HL-60 (cell line): Measurements from ENCODE around the gene EEF1B2.
"Not testable (repeated sequence)": the region's sequence is repeated elsewhere in the genome, so short reads cannot be mapped to it uniquely, and the experiment has no call there.

ENCODE experiments used
- DNase-seq, 2 experiments: peaks; one replicate each; pipeline ENCODE4 v3.0.0-alpha.2; 2010 to 2020; ENCODE audit warnings: low read depth in 1 of 2, low spot score in 1 of 2
- H3K27ac ChIP-seq: fragments of 250-450 bp; sonication (Bioruptor Pico); replicated peaks from 2 replicates; pipeline ENCODE4 v1.5.1; 2020; ENCODE audit warnings: mild to moderate bottlenecking, moderate library complexity
- H3K27me3 ChIP-seq: fragments of 250-450 bp; sonication (Bioruptor Pico); 2 replicates; pipeline ENCODE4 v1.5.1; 2021; ENCODE audit warnings: mild to moderate bottlenecking, moderate library complexity; ENCODE audit not compliant: insufficient read depth, poor library complexity, severe bottlenecking
- H3K4me3 ChIP-seq: replicated peaks from 2 replicates; pipeline ENCODE4 v1.5.1; 2011; ENCODE audit warnings: mild to moderate bottlenecking, control low read depth, low read length; ENCODE audit not compliant: insufficient read depth
- GABPA ChIP-seq: IDR thresholded peaks from 2 replicates; pipeline ENCODE4 v1.6.1; 2012; ENCODE audit warnings: low read depth
- POLR2AphosphoS5 ChIP-seq: IDR thresholded peaks from 2 replicates; pipeline ENCODE4 v1.6.1; 2012; ENCODE audit warnings: low read depth
- SPI1 ChIP-seq: IDR thresholded peaks from 2 replicates; pipeline ENCODE4 v1.6.1; 2012; ENCODE audit warnings: low read depth, mild to moderate bottlenecking, borderline replicate concordance
- TF ChIP-seq, protein P1 (sequence below): IDR thresholded peaks from 2 replicates; pipeline ENCODE4 v1.6.1; 2012; ENCODE audit warnings: low read depth; ENCODE audit not compliant: insufficient replicate concordance
- TF ChIP-seq, protein P2 (sequence below): IDR thresholded peaks from one replicate; pipeline ENCODE4 v1.5.1; 2011; ENCODE audit warnings: low read length, control low read depth, inconsistent platforms; ENCODE audit not compliant: insufficient read depth

EEF1B2 gene

DNA sequence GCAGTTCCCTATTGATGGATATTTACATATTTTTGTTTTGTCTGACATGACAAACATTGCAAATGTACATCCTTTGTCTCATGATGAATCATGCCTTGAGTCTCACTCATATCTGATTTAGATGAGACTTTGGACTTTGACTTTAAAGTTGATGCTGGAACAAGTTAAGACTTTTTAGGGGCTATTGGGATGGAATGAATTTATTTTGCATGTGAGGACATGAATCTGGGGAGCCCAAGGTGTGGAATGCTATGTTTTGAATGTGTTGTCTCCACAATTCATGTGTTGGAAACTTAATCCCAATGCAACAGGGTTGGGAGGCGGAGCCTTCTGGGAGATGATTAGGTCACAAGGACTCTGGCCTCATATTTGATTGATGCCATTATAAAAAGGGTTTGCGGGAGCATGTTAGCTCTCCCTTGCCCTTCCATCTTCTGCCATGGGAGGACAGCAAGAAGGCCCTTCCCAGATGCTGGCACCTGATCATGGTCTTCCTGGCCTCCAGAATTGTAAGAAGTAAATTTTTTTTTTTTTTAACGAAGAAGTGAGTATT, 44.6 kb upstream of the EEF1B2 start:
- no peak overlapping the region for H3K27ac ChIP-seq
- TF ChIP-seq SPI1 (no peak), POLR2AphosphoS5 (no peak), GABPA (no peak)
- TF ChIP-seq, protein P1, sequence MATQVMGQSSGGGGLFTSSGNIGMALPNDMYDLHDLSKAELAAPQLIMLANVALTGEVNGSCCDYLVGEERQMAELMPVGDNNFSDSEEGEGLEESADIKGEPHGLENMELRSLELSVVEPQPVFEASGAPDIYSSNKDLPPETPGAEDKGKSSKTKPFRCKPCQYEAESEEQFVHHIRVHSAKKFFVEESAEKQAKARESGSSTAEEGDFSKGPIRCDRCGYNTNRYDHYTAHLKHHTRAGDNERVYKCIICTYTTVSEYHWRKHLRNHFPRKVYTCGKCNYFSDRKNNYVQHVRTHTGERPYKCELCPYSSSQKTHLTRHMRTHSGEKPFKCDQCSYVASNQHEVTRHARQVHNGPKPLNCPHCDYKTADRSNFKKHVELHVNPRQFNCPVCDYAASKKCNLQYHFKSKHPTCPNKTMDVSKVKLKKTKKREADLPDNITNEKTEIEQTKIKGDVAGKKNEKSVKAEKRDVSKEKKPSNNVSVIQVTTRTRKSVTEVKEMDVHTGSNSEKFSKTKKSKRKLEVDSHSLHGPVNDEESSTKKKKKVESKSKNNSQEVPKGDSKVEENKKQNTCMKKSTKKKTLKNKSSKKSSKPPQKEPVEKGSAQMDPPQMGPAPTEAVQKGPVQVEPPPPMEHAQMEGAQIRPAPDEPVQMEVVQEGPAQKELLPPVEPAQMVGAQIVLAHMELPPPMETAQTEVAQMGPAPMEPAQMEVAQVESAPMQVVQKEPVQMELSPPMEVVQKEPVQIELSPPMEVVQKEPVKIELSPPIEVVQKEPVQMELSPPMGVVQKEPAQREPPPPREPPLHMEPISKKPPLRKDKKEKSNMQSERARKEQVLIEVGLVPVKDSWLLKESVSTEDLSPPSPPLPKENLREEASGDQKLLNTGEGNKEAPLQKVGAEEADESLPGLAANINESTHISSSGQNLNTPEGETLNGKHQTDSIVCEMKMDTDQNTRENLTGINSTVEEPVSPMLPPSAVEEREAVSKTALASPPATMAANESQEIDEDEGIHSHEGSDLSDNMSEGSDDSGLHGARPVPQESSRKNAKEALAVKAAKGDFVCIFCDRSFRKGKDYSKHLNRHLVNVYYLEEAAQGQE, result no peak
- TF ChIP-seq, protein P2, sequence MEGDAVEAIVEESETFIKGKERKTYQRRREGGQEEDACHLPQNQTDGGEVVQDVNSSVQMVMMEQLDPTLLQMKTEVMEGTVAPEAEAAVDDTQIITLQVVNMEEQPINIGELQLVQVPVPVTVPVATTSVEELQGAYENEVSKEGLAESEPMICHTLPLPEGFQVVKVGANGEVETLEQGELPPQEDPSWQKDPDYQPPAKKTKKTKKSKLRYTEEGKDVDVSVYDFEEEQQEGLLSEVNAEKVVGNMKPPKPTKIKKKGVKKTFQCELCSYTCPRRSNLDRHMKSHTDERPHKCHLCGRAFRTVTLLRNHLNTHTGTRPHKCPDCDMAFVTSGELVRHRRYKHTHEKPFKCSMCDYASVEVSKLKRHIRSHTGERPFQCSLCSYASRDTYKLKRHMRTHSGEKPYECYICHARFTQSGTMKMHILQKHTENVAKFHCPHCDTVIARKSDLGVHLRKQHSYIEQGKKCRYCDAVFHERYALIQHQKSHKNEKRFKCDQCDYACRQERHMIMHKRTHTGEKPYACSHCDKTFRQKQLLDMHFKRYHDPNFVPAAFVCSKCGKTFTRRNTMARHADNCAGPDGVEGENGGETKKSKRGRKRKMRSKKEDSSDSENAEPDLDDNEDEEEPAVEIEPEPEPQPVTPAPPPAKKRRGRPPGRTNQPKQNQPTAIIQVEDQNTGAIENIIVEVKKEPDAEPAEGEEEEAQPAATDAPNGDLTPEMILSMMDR, result no peak

DNA sequence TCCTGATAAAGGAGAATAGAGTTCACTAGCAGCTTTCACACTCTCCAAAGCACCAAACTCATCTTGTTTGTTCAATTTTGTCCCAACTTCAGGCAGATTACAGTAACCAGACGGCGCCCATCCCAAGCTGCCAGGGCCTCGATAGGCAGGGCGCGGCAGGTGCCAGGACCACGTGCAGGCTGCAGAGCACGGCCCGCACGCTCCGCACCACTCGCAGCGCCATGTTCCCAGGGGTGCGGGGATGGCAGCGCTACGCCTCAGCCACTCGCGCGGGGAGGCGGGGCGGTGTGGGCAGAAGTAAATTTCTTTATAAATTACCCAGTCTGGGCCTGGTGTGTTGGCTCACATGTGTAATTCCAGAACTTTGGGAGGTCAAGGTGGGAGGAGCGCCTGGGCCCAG, 43.4 kb upstream of the EEF1B2 start:
- Histone ChIP-seq H3K27ac (no peak overlapping the region), H3K27me3 (no peaks in the 10 kb centered on the region), H3K4me3 (no peak overlapping the region)
- no peak for DNase-seq
- TF ChIP-seq, protein P1, result no peak
- TF ChIP-seq SPI1, result no peak
- TF ChIP-seq GABPA, result no peak
- no peak for TF ChIP-seq POLR2AphosphoS5
- TF ChIP-seq, protein P2, result no peak

More for the DNA sequence above, 44.6 kb upstream of the EEF1B2 start:
- no peak for DNase-seq
- H3K4me3 ChIP-seq, result no peak overlapping the region
- H3K27me3 ChIP-seq, result no peaks in the 10 kb centered on the region

DNA sequence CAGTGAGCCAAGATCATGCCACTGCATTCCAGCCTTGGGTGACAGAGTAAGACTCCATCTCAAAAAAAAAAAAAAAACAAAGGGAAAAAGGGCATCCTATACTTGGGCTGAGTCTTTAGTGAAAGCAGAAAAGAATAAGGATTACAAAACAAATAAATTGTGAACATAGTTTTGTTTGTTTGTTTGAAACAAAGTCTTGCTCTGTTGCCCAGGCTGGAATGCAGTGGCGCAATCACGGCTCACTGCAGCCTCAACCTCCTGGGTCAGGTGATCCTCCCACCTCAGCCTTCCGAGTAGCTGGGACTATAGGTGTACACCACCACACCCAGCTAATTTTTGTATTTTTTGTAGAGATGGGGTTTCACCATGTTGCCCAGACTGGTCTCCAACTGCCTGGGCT, 37.1 kb upstream of the EEF1B2 start:
- not testable (repeated sequence) for DNase-seq, H3K27me3 ChIP-seq

DNA sequence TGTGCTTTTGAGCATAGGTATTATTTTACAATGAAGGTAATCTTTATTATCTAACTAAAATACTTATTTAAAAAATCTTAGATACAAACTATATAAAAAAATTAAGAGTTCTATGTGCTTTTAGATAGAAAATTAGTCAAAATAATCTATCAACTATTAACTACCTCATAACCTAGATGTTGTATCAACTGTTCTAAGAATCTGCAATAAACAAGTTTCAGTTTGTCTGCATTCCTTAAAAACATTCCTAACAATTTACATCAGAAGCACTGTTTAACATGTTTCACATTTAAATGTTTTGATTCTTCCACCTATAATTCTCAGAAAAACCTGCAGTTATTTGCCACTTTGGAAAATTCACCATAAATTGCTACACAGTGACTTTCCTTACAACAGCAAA, 33.8 kb upstream of the EEF1B2 start:
- DNase-seq, result no peak
- no peak overlapping the region for H3K4me3 ChIP-seq
- TF ChIP-seq GABPA (no peak), SPI1 (no peak), POLR2AphosphoS5 (no peak)
- TF ChIP-seq, protein P2, result no peak
- TF ChIP-seq, protein P1, result no peak
- H3K27ac ChIP-seq, result no peak overlapping the region
- H3K27me3 ChIP-seq, result no peaks in the 10 kb centered on the region

More for the DNA sequence above, 37.1 kb upstream of the EEF1B2 start:
- not testable (repeated sequence) for H3K4me3 ChIP-seq, H3K27ac ChIP-seq
